ENCODE data around the gene B9D2.

B9D2 gene

DNA sequence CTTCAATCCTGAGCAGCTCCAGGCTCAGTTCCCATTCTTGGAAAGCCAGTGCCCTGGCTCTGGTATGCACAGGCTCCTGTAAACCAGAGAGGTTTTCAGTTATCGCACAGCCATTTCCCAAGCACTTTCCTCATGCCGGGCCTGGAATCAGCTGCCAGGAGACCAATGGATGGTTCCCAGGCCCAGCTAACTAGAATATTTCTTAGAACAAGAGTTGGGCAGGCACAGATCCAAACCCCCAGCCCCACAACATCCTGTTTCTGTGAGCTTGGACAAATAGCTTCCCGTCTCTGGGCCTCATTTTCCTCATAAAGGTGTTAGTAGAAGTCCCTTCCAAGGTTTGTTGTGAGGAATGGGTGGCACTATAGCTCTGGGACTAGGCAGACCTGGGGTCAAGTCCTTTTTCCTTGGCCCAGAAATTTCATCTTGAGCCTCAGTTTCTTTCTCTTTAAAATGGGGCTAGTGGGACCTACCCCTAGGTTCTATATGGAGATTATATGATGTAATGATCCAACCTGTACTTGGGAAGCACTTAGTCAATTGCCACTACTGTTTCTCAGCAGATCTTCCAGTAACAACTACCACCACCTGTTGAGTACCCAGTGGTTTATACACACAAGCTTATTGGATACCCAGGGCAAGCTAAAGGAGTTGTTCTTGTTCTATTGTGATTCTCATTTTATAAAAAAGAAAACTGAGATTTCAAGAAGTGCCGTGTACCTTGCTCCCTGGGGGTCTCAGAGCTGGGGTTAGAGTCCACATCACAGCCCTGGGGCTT lies 59.1 kb downstream of the B9D2 start:
- H3K36me3 ChIP-seq (ENCODE audit: control insufficient read depth, insufficient read depth, low read length) = peaks cover 26% of the 10 kb centered on the region
- TF ChIP-seq, protein P1, sequence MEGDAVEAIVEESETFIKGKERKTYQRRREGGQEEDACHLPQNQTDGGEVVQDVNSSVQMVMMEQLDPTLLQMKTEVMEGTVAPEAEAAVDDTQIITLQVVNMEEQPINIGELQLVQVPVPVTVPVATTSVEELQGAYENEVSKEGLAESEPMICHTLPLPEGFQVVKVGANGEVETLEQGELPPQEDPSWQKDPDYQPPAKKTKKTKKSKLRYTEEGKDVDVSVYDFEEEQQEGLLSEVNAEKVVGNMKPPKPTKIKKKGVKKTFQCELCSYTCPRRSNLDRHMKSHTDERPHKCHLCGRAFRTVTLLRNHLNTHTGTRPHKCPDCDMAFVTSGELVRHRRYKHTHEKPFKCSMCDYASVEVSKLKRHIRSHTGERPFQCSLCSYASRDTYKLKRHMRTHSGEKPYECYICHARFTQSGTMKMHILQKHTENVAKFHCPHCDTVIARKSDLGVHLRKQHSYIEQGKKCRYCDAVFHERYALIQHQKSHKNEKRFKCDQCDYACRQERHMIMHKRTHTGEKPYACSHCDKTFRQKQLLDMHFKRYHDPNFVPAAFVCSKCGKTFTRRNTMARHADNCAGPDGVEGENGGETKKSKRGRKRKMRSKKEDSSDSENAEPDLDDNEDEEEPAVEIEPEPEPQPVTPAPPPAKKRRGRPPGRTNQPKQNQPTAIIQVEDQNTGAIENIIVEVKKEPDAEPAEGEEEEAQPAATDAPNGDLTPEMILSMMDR (IDR thresholded peaks at IDR 0.05; ENCODE audit: insufficient read depth, low read length, poor library complexity, severe bottlenecking) = no peak
- DNase-seq (ENCODE audit: extremely low read depth, insufficient read length) = no peak

More for the DNA sequence above, 59.1 kb downstream of the B9D2 start:
- no peaks in the 10 kb centered on the region for H3K27me3 ChIP-seq (replicated peaks; ENCODE audit: control insufficient read depth, insufficient read depth, low read length)
- H3K4me3 ChIP-seq (replicated peaks; ENCODE audit: low read depth, low read length) = no peak overlapping the region

All from GM06990 (cell line).